Stimulated activated CD4-positive, alpha-beta T cell treated with anti-CD3 and anti-CD28 coated beads, TNF-alpha, amount 100 ng/mL, for 24 hours (primary cell): ENCODE measurements around the gene UBXN10.
A peak's percentile ranks its signal among the peaks of the same experiment; 100 is the strongest.

Experiments
- DNase-seq, 3 experiments: peaks; one replicate each; pipeline ENCODE4 v3.0.0-alpha.2; 2020; ENCODE audit warnings: low read depth in 3 of 3

Gene UBXN10

DNA sequence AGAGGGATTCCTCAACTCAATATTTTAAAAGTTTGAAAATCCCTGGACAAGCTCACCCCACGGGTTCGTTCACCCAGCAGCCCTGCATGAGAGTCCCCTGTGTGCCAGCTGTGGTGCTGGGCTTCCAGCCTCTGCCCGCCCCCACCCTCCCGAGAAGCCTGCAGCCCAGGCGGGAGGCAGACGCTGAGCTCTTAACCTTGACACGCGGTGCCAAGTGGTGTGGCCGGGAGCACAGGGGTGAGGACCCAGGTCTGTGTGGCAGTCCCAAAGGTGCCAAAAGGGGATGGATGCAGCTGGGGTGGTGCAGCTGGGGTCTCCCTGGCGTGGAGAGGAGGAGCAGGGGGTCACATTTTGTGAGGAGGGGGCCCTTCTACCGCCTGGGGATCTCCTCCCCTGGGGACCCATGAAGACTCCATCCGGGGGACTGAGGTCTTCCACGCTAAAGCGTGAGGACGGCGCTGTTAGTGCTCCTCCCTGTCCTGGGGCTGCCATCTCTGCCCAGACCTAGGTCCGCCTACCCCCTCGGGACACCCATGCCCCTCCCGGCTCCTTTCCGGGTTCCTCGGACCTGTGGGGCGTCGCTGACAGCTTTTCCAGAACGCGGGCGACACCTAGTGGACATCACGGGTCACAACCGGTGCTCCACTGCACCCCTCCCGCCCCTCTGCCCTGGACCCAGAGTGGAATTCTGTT lies 33.8 kb upstream of the UBXN10 start:
- DNase-seq: peak; percentile 63 to 76 (median 69)

DNA sequence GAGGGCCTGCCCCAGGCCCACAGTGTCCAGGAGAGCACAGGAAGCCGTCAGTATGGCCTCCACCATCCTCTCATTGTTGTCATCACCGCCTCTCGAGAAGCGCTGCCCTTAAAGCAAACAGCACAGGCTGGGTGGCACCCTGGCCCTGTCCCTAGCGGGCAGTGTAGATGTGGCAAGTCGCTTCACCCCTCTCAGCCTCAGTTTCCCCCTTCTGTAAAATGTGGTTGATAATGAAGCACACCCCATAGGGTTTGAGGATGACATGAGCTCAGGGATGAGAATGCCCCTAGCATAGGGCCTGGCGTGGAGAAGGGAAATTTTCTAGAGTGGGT lies 33.3 kb upstream of the UBXN10 start:
- DNase-seq: no peak

- DNase-seq: no peak
Measured at GRCh38 chr1:20153000-20153418, 32.9 kb upstream of the UBXN10 start.

GRCh38 chr1:20154301-20154831 lies 31.5 kb upstream of the UBXN10 start:
- DNase-seq: no peak

GRCh38 chr1:20158358-20159070 lies 27.4 kb upstream of the UBXN10 start:
- peak in 1 of 3 experiments; percentile 15 for DNase-seq

- no peak for DNase-seq
Measured at GRCh38 chr1:20160034-20160433, 25.9 kb upstream of the UBXN10 start.

GRCh38 chr1:20164694-20165202 lies 21.1 kb upstream of the UBXN10 start:
- no peak for DNase-seq

DNA sequence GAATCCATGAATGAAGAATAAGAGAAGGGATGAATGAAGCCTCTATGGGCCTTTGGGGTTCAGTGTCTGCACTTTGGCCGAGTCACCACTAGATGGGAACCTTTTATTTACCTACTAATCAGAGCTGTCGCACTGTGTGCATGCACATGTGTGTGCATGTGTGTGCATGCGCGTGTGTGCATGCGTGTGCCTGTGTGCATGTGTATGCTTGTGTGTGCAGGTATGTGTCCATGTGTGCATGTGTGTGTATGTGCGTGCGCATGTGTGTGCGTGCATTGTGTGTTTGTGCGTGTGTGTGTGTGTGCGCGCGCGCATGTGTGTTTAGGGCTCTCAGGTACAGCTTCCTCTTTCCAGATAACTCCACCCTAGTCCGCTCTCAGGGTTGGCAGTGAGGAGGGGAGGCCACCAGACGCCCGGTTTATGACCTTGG lies 20.4 kb upstream of the UBXN10 start:
- DNase-seq: no peak

GRCh38 chr1:20166051-20166450 lies 19.8 kb upstream of the UBXN10 start:
- DNase-seq: no peak

DNA sequence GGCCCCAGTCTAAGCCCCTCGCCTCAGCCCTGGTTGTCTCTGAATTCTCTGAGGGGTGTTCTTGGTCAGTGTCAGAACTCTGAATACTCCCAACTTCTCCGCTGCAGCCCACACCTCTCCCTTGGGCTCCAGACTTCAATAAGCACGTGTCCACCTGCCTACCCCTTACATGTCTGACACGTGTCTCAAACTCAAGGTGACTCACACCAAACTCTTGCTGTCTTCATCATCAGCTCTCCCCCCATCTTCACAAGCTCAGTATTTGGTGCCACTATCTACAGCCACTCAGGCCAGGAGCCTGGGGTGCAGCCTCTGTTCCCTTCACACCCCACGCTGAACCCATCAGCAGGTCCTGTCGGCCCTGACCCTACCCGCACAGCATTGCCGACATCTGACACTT lies 18.8 kb upstream of the UBXN10 start:
- DNase-seq: no peak

DNA sequence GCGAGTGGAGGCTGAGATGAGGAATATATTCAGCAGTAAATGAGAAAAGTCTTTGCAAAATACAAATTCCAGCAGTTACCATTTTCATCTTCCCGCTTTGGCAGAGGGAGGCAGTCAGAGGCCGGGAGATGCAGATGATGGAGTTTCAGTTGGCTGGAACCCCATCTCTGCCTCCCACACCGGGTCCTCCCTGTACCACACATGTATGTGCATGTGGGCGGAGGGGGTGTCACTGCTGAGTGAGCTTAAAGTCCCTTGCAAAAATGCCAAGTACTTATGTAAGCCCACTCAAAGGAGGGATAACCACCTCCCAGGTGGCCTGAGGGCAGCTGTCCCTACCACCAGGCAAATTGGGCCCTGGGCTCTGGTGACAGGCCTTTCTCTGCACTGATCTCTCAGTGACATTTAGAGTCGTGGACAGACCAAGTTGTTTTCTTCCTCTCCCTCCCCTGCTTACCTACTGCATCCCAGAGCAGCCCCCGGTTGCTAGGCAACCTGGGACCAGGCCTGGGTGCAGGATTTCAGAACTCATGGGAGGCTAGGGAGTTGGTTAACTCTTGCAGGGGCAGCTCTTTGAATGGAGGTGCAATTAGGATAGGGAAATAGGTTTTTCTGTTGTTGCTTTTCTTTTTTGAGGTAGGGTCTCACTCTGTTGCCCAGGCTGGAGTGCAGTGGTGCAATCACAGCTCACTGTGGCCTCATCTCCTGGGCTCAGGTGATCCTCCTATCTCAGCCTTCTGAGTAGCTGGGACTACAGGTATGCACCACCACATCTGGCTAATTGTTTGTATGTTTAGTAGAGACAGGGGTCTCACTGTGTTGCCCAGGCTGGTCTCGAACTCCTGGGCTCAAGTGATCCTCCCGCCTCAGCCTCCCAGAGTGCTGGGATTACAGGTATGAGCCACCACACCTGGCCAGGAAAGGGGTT lies 17.1 kb upstream of the UBXN10 start:
- no peak for DNase-seq

- no peak for DNase-seq
Measured at GRCh38 chr1:20169932-20170331, 16.0 kb upstream of the UBXN10 start.

DNA sequence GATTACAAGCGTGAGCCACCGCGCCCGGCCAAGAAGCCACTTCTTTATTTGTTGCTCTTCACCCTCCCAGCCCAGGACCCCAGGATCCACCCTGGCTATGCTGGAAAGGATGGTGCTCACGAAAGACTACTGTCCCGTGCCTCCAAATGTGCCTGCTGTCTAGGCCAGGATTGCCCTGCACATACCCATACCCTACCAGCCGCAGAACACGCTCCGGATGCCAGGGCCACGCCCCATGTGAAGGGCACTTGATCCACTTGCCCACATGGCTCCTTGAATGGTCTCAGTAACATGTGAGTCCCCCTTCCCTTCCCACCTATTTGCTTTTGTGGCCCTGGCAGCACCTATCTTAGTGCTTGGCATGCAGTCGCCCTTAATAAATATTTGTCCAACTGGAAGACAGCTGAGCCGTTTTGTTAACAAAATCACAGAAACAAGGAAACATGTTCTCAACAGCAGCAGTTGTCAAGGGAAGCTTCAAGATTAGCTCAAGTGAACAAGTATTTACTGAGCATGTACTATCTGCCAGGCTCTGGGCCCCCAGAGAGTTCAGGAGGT lies 13.8 kb upstream of the UBXN10 start:
- DNase-seq: no peak

- DNase-seq: no peak
Measured at GRCh38 chr1:20174937-20175666, 10.8 kb upstream of the UBXN10 start.

DNA sequence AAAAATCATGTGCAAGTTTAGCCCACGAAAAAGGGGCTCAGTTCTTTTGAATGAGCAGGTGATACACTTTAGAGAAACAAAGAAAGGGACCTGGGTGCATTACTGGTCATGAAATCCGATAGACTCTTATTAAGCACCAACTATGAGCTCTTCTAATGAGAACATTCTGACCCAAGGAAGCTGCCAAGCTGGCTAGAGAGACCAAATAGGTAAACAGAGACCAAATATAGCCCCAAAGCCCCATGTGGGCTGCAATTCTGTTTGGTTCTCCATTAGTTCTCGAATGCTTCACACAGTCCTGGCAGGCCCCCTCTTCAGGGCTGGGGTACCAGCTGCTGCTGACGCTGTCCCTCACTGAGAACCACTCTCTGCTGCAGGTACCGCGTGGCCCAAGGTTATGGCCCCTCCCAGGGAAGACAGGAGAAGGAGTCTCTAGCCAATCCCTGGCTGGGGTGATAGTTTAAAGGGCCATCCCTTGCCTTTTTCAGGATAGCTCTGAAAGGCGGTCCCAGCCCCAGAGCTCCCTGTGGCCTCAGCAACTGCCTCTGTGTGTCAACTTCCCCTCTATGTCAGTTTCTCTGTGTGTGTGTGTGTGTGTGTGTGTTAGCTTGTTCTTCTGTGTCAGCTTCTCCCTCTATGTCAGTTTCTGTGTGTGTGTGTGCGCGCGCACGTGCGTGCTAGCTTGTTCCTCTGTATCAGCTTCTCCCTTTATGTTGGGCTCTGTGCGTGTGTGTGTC lies 7.1 kb upstream of the UBXN10 start:
- DNase-seq: no peak

GRCh38 chr1:20179371-20180128 lies 6.3 kb upstream of the UBXN10 start:
- DNase-seq: no peak

DNA sequence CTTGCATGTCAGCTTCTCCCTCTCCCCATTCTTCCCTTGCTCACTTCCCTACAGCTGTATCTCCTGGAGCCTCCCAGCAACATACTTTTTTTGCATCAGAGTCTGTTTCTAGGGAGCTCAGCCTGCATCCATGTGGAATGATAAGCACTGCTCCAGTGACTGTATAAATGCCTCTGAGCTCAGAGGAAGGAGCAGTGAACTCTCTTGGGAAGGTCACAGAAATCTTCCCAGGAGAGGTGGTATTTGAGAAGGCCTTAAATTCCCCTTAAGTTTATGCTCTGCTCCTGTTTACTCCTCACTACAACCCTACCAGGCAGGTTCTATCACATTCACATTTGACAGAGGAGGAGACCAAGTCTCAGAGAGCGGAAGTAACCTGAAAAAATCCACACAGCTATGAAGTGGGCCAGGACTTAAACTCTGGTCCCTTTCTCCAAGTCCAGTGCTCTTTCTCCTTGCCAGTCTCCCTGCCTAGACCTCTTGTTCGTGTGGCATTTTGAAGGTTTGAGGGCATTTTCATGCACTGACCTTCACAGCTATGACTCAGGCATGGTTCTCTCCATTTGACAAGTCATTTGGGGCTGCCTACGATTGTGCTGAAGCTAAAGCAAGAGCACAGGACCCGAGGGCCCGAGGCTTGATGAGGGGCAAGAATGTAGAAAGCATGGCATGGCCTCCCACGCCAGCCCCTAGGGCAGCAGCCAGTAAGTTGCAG lies 5.6 kb upstream of the UBXN10 start:
- DNase-seq: no peak

GRCh38 chr1:20180844-20181207 lies 5.1 kb upstream of the UBXN10 start:
- DNase-seq: no peak

DNA sequence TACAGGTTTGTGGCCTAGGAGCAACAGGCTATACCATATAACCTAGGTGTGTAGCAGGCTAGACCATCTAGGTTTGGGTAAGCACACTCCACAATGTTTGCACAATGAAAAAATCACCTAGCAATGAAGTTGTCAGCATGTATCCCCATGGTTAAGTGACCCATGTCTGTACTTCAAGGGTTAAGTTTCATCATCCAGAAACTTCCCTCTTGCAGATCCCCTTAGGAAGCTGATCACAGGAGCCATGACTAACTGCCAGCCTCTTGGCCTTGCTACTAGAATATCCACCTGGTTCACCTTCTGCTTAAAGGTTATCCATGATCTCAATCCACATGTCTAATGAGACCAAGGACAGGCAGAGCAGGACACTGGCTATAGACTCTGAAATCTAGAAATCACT lies 3.5 kb upstream of the UBXN10 start:
- no peak for DNase-seq
